Peyer's patch (tissue), 4 donors: ENCODE measurements around the gene FILIP1L. TPM values are rescaled to one million over a fixed set of nuclear protein-coding genes. Genes with fewer than 3 reads are reported as not detected.

Experiments
- DNase-seq, 3 donors: peaks; one replicate each; pipeline ENCODE4 v3.0.0-alpha.2; 2017 to 2019
- H3K27ac ChIP-seq, 4 donors: fragments of 200-600 bp; sonication (generic); one replicate each; pipeline ENCODE4 v1.5.1; 2016 to 2019
- H3K27me3 ChIP-seq, 2 donors: fragments of 200-600 bp; sonication (generic); one replicate each; pipeline ENCODE4 v1.5.1; 2019
- H3K36me3 ChIP-seq, 3 donors: fragments of 200-600 bp; sonication (generic); one replicate each; pipeline ENCODE4 v1.5.1; 2016 to 2019
- H3K4me1 ChIP-seq, 4 donors: fragments of 200-600 bp; sonication (generic); one replicate each; pipeline ENCODE4 v1.5.1; 2016 to 2019
- H3K4me3 ChIP-seq, 4 donors: fragments of 200-600 bp; sonication (generic); 1 replicate in 3 of 4; 2 replicates in 1 of 4; pipeline ENCODE4 v1.5.1; 2016 to 2019; ENCODE audit warnings: mild to moderate bottlenecking in 1 of 4
- H3K9me3 ChIP-seq, 4 donors: fragments of 200-600 bp; sonication (generic); one replicate each; pipeline ENCODE4 v1.5.1; 2016 to 2019; ENCODE audit warnings: mild to moderate bottlenecking in 1 of 4
- CTCF ChIP-seq, 6 experiments: fragments of 450-650 bp in 4 of 6; fragments of 200-600 bp in 2 of 6; sonication (generic) in 1 of 6; IDR thresholded peaks; one replicate each; pipeline ENCODE4 v1.5.1; 2017 to 2019; ENCODE audit warnings: antibody characterized with exemption in 6 of 6, mild to moderate bottlenecking in 3 of 6, moderate library complexity in 1 of 6
- POLR2A ChIP-seq, 2 donors: fragments of 450-650 bp; IDR thresholded peaks; one replicate each; pipeline ENCODE4 v1.5.1; 2017; ENCODE audit warnings: antibody characterized with exemption in 2 of 2, mild to moderate bottlenecking in 2 of 2, moderate library complexity in 2 of 2
- total RNA-seq, 4 donors: library from RNA; depleted of rRNA; stranded (reverse); fragments of >200 nt; gene quantifications; one replicate each; pipeline ENCODE4 v1.1.0, GENCODE V29; 2016

Gene FILIP1L
- total RNA-seq, 4 donors from 2014 or later: 5.3 to 69.3 (median 13.1) TPM

DNA sequence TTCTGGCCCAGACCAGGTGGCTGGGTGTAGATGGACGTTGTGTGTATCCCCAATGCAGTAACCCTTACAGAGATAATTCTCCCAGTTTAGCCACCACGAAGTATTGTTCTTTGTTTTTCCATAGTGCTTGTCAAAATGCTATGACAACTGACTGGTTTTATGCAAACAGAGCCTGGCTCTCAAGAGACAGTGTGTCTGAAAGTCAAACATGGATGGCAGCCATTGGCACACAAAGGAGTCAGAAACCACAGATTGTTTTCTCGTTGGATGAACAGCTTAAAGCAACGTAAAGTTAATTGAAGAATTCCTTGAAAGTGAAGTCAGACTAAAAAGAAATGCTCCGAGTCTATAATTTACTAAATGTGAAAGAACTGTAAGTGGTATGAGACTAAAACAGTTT lies 91.2 kb downstream of the FILIP1L start:
- Histone ChIP-seq H3K9me3 (no peaks in the 10 kb centered on the region), H3K36me3 (no peaks in the 10 kb centered on the region), H3K4me3 (no peak overlapping the region), H3K27me3 (no peaks in the 10 kb centered on the region), H3K27ac (peak overlapping the region in 1 of 4 donors; percentile 7), H3K4me1 (peaks cover 0 to 5% (median 0%) of the 10 kb centered on the region in 4 donors)
- DNase-seq: no peak
- no peak for TF ChIP-seq POLR2A (IDR thresholded peaks at IDR 0.05)
- no peak for TF ChIP-seq CTCF (IDR thresholded peaks at IDR 0.05)

DNA sequence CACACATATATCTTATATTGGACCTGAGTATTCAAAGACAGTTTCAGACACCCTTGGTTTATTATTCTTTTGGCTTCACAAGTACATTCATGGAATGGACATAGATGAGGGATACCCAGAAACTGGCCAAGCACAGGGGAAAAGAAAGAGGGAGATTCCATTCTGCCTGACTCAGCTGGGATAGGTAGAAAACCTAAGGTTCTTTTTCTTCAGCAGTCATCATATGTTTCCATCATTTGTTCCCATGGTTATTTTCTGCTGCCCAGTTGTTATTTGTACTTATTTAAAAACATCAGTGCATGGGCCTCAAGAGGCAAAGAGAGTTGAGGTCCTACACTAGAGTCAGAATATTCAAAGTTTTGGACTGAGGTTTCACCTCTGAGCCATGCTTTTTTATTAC lies 91.8 kb downstream of the FILIP1L start:
- no peak overlapping the region for H3K27ac ChIP-seq

GRCh38 chr3:100020876-100021644 lies 93.2 kb downstream of the FILIP1L start:
- TF ChIP-seq POLR2A (IDR thresholded peaks at IDR 0.05) (no peak), CTCF (IDR thresholded peaks at IDR 0.05) (no peak)
- H3K4me1 ChIP-seq: peaks cover 0 to 5% (median 0%) of the 10 kb centered on the region in 4 donors
- no peaks in the 10 kb centered on the region for H3K36me3 ChIP-seq
- no peak for DNase-seq
- H3K27ac ChIP-seq: peak overlapping the region in 2 of 4 donors; percentile 40 to 47
- no peaks in the 10 kb centered on the region for H3K27me3 ChIP-seq
- no peak overlapping the region for H3K4me3 ChIP-seq
- H3K9me3 ChIP-seq: no peaks in the 10 kb centered on the region

More for the DNA sequence above, 91.8 kb downstream of the FILIP1L start:
- no peak for TF ChIP-seq POLR2A (IDR thresholded peaks at IDR 0.05)
- no peak for TF ChIP-seq CTCF (IDR thresholded peaks at IDR 0.05)
- no peaks in the 10 kb centered on the region for H3K36me3 ChIP-seq
- no peak overlapping the region for H3K4me3 ChIP-seq
- H3K9me3 ChIP-seq: no peaks in the 10 kb centered on the region
- DNase-seq: no peak
- H3K4me1 ChIP-seq: peaks cover 0 to 5% (median 0%) of the 10 kb centered on the region in 4 donors
- no peaks in the 10 kb centered on the region for H3K27me3 ChIP-seq

GRCh38 chr3:100019719-100020118 lies 94.6 kb downstream of the FILIP1L start:
- TF ChIP-seq POLR2A (IDR thresholded peaks at IDR 0.05) (no peak), CTCF (IDR thresholded peaks at IDR 0.05) (no peak)
- DNase-seq: no peak
- no peaks in the 10 kb centered on the region for H3K27me3 ChIP-seq
- no peak overlapping the region for H3K4me3 ChIP-seq
- H3K4me1 ChIP-seq: peaks cover 0 to 5% (median 0%) of the 10 kb centered on the region in 4 donors
- H3K9me3 ChIP-seq: no peaks in the 10 kb centered on the region
- no peaks in the 10 kb centered on the region for H3K36me3 ChIP-seq
- no peak overlapping the region for H3K27ac ChIP-seq

DNA sequence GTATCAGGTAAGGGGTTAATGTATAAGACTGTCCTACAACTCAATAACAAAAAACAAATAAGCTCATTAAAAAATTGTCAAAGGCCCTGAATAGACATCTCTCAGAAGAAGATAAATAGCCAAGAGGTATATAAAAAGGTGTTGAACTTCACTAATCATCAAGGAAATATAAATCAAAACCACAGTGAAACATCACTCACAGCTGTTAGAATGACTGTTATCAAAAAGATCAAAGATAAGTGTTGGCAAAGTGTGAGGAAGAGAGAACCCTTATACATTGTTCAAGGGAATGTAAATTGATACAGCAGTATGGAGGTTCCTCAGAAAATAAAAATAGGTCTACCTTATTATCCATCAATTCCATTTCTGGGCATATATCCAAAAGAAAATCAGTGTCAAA lies 95.5 kb downstream of the FILIP1L start:
- Histone ChIP-seq H3K36me3 (no peaks in the 10 kb centered on the region), H3K9me3 (no peaks in the 10 kb centered on the region), H3K27ac (no peak overlapping the region), H3K4me1 (no peaks in the 10 kb centered on the region), H3K27me3 (no peaks in the 10 kb centered on the region), H3K4me3 (no peak overlapping the region)
- no peak for DNase-seq
- TF ChIP-seq POLR2A (IDR thresholded peaks at IDR 0.05): no peak

DNA sequence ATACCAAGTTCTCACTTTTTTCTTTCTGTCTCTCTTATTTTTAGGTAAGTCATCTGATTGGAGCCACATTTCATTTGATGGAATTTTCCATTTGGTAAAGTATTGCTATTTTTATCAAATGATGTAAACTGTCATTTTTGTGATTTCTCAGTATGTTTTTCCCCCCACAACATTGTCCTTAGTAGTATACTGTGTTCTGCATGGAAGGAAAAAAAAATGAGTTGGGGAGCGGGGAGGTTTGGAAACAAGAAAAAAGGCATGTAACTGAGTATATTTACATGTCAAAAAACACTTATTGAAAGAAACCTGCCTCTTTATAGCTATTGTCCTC lies 104.2 kb downstream of the FILIP1L start:
- Histone ChIP-seq H3K36me3 (no peaks in the 10 kb centered on the region), H3K27ac (no peak overlapping the region), H3K4me3 (no peak overlapping the region), H3K9me3 (no peaks in the 10 kb centered on the region), H3K27me3 (no peaks in the 10 kb centered on the region), H3K4me1 (peaks cover 0 to 25% (median 0%) of the 10 kb centered on the region in 4 donors)
- TF ChIP-seq POLR2A (IDR thresholded peaks at IDR 0.05) (no peak), CTCF (IDR thresholded peaks at IDR 0.05) (no peak)
- no peak for DNase-seq
